Adipocyte (in vitro differentiated cells): ENCODE measurements around the gene CBX8.

Experiments used
- DNase-seq: peaks from one replicate; pipeline ENCODE4 v3.0.0-alpha.2; 2015; ENCODE audit warnings: low read depth
- H3K27me3 ChIP-seq: replicated peaks from 2 replicates; pipeline ENCODE4 v1.7.0; 2013; ENCODE audit warnings: mild to moderate bottlenecking, low read length, moderate library complexity; ENCODE audit not compliant: control insufficient read depth, insufficient read depth
- H3K36me3 ChIP-seq: 2 replicates; pipeline ENCODE4 v1.7.0; 2013; ENCODE audit warnings: low read length, mild to moderate bottlenecking, moderate library complexity; ENCODE audit not compliant: control insufficient read depth, insufficient read depth, severe bottlenecking
- H3K4me1 ChIP-seq: 2 replicates; pipeline ENCODE4 v1.7.0; 2013; ENCODE audit warnings: mild to moderate bottlenecking, low read length, moderate library complexity; ENCODE audit not compliant: control insufficient read depth, insufficient read depth
- H3K4me3 ChIP-seq: 2 replicates; pipeline ENCODE4 v1.7.0; 2013; ENCODE audit warnings: mild to moderate bottlenecking, low read length, moderate library complexity
- H3K9ac ChIP-seq: 2 replicates; pipeline ENCODE4 v1.7.0; 2013; ENCODE audit warnings: mild to moderate bottlenecking, low read length, moderate library complexity
- H3K9me3 ChIP-seq: 2 replicates; pipeline ENCODE4 v1.7.0; 2013; ENCODE audit warnings: mild to moderate bottlenecking, low read length, moderate library complexity; ENCODE audit not compliant: control insufficient read depth

The CBX8 gene

GRCh38 chr17:79808763-79809529, 12.1 kb upstream of the CBX8 start:
- Histone ChIP-seq H3K4me1 (no peaks in the 10 kb centered on the region), H3K9ac (no peak overlapping the region), H3K36me3 (no peaks in the 10 kb centered on the region), H3K9me3 (no peaks in the 10 kb centered on the region), H3K27me3 (peaks cover 78% of the 10 kb centered on the region), H3K4me3 (no peak overlapping the region)
- DNase-seq = no peak

GRCh38 chr17:79806863-79807720, 10.2 kb upstream of the CBX8 start:
- H3K4me1 ChIP-seq = no peaks in the 10 kb centered on the region

GRCh38 chr17:79806446-79806760, 9.5 kb upstream of the CBX8 start:
- Histone ChIP-seq H3K27me3 (peaks cover 86% of the 10 kb centered on the region), H3K36me3 (no peaks in the 10 kb centered on the region), H3K4me3 (no peak overlapping the region), H3K9ac (no peak overlapping the region), H3K4me1 (no peaks in the 10 kb centered on the region), H3K9me3 (peaks cover 3% of the 10 kb centered on the region)
- no peak for DNase-seq

More at GRCh38 chr17:79806863-79807720, 10.2 kb upstream of the CBX8 start:
- H3K27me3 ChIP-seq = peaks cover 86% of the 10 kb centered on the region
- H3K4me3 ChIP-seq = no peak overlapping the region
- peaks cover 3% of the 10 kb centered on the region for H3K9me3 ChIP-seq
- H3K9ac ChIP-seq = no peak overlapping the region
- no peaks in the 10 kb centered on the region for H3K36me3 ChIP-seq
- DNase-seq = no peak

- Histone ChIP-seq H3K9me3 (peaks cover 3% of the 10 kb centered on the region), H3K4me3 (no peak overlapping the region), H3K36me3 (no peaks in the 10 kb centered on the region), H3K27me3 (peaks cover 92% of the 10 kb centered on the region), H3K4me1 (peaks cover 8% of the 10 kb centered on the region), H3K9ac (no peak overlapping the region)
- no peak for DNase-seq
Observed at GRCh38 chr17:79804856-79805696, 8.2 kb upstream of the CBX8 start.

GRCh38 chr17:79803997-79804855, 7.3 kb upstream of the CBX8 start:
- Histone ChIP-seq H3K9ac (no peak overlapping the region), H3K4me1 (peaks cover 17% of the 10 kb centered on the region), H3K4me3 (no peak overlapping the region), H3K36me3 (no peaks in the 10 kb centered on the region), H3K27me3 (peaks cover 98% of the 10 kb centered on the region), H3K9me3 (peaks cover 3% of the 10 kb centered on the region)
- no peak for DNase-seq

GRCh38 chr17:79803421-79803996, 6.6 kb upstream of the CBX8 start:
- no peak for DNase-seq
- no peak overlapping the region for H3K9ac ChIP-seq
- no peak overlapping the region for H3K4me3 ChIP-seq
- H3K27me3 ChIP-seq = peaks cover 96% of the 10 kb centered on the region
- no peaks in the 10 kb centered on the region for H3K36me3 ChIP-seq
- peaks cover 21% of the 10 kb centered on the region for H3K4me1 ChIP-seq
- H3K9me3 ChIP-seq = peaks cover 3% of the 10 kb centered on the region

- DNase-seq = no peak
- H3K36me3 ChIP-seq = no peaks in the 10 kb centered on the region
- H3K27me3 ChIP-seq = peaks cover 93% of the 10 kb centered on the region
- H3K9me3 ChIP-seq = peaks cover 3% of the 10 kb centered on the region
- H3K9ac ChIP-seq = no peak overlapping the region
- no peak overlapping the region for H3K4me3 ChIP-seq
- H3K4me1 ChIP-seq = peaks cover 26% of the 10 kb centered on the region
Observed at GRCh38 chr17:79802736-79803420, 6.0 kb upstream of the CBX8 start.

- Histone ChIP-seq H3K4me1 (peaks cover 26% of the 10 kb centered on the region), H3K4me3 (no peak overlapping the region)
- no peak for DNase-seq
Observed at GRCh38 chr17:79802039-79802735, 5.3 kb upstream of the CBX8 start.

GRCh38 chr17:79801156-79802038, 4.5 kb upstream of the CBX8 start:
- Histone ChIP-seq H3K36me3 (no peaks in the 10 kb centered on the region), H3K9ac (no peak overlapping the region), H3K27me3 (peaks cover 78% of the 10 kb centered on the region), H3K9me3 (peaks cover 3% of the 10 kb centered on the region), H3K4me1 (peaks cover 28% of the 10 kb centered on the region), H3K4me3 (no peak overlapping the region)
- DNase-seq = no peak

More at GRCh38 chr17:79802039-79802735, 5.3 kb upstream of the CBX8 start:
- H3K9ac ChIP-seq = no peak overlapping the region
- peaks cover 86% of the 10 kb centered on the region for H3K27me3 ChIP-seq
- peaks cover 3% of the 10 kb centered on the region for H3K9me3 ChIP-seq
- H3K36me3 ChIP-seq = no peaks in the 10 kb centered on the region
